Ovary (tissue), 9 donors: ENCODE data around the gene CACNA1C. TPM values are rescaled to one million over a fixed set of nuclear protein-coding genes. Genes with fewer than 3 reads are reported as not detected.

Experiments used
- DNase-seq, 5 donors: peaks; one replicate each; pipeline ENCODE4 v3.0.0-alpha.2; 2019 to 2020
- H3K27ac ChIP-seq, 2 donors: fragments of 200-600 bp; one replicate each; pipeline versions ENCODE4 v1.5.1 to v1.8.0; 2019 to 2022
- H3K27me3 ChIP-seq: fragments of 200-600 bp; one replicate; pipeline ENCODE4 v1.8.0; 2022
- H3K36me3 ChIP-seq: fragments of 200-600 bp; sonication (generic); one replicate; pipeline ENCODE4 v1.5.1; 2019
- H3K4me1 ChIP-seq: one replicate; pipeline ENCODE4 v1.8.1; 2013; ENCODE audit warnings: mild to moderate bottlenecking, moderate library complexity; ENCODE audit not compliant: insufficient read depth
- H3K4me3 ChIP-seq: fragments of 200-600 bp; sonication (generic); one replicate; pipeline ENCODE4 v1.5.1; 2017
- H3K9me3 ChIP-seq, 2 donors: fragments of 200-600 bp in 1 of 2; sonication (generic) in 1 of 2; one replicate each; pipeline versions ENCODE4 v1.5.1 to v1.8.1; 2013 to 2019; ENCODE audit warnings: mild to moderate bottlenecking in 1 of 2, moderate library complexity in 1 of 2
- EP300 ChIP-seq: sonication (generic); formaldehyde crosslinking; IDR thresholded peaks from one replicate; pipeline ENCODE4 v1.6.1; 2017; ENCODE audit warnings: antibody characterized with exemption
- POLR2A ChIP-seq: fragments of 450-650 bp; IDR thresholded peaks from one replicate; pipeline ENCODE4 v1.6.1; 2017; ENCODE audit warnings: antibody characterized with exemption, mild to moderate bottlenecking, moderate library complexity
- WGBS, 3 donors: extraction: QIAGEN DNeasy Blood & Tissue Kit in 1 of 3; methylation state at CpG; one replicate each; pipeline versions ENCODE4 v1.1.5 to v1.1.7; 2013 to 2017; 5-methylcytosine and 5-hydroxymethylcytosine counted together
- intact Hi-C, 4 donors: fragments of 100-400 bp; cut with DNase I; formaldehyde crosslinking; loops; one replicate each; pipeline versions ENCODE4 v1.11.0 to v1.15.1; 2022 to 2023
- polyA plus RNA-seq, 2 donors: library from polyadenylated mRNA; stranded (reverse); fragments of 200-250 nt in 1 of 2; fragments of 350-450 nt in 1 of 2; fragmentation: Illumina TruSeq in 1 of 2; extraction: RNeasy Lipid Tissue Mini Kit (QIAGEN cat#74804) in 1 of 2; gene quantifications; one replicate each; pipeline ENCODE4 v1.2.3, GENCODE V29; 2013 to 2014
- total RNA-seq, 7 donors: library from RNA; depleted of rRNA in 2 of 7; stranded (reverse); fragments of >200 nt in 2 of 7; fragmentation: NEBNext Ultra II Directional in 3 of 7; extraction: Animal tissue kit (Norgen Biotek cat#: 25700) in 3 of 7; gene quantifications; one replicate each; pipeline versions ENCODE4 v1.1.0 to v1.2.4, GENCODE V29; 2016 to 2023
- TF ChIP-seq, protein P1 (sequence below), 3 donors: fragments of 450-650 bp in 2 of 3; fragments of 200-600 bp in 1 of 3; IDR thresholded peaks; one replicate each; pipeline versions ENCODE4 v1.5.1 to v1.8.0; 2016 to 2022; ENCODE audit warnings: antibody characterized with exemption in 3 of 3, mild to moderate bottlenecking in 1 of 3
- donor health status: DM: no; HTN: no; CAD: no; lungs with moderate emphysema.
- donor health status: DM: no; HTN: no; CAD: no.
- donor health status: Bipolar disorder and iron deficiency.
- donor health status: DM: yes; HTN: yes; CAD: no.
- donor health status: DM: no; HTN: no; CAD: no.
- donor health status: DM: yes; HTN: yes; CAD: no.

Gene CACNA1C
- total and polyA plus RNA-seq, 9 donors, result 2.2 to 8.3 (median 3.7) TPM

DNA sequence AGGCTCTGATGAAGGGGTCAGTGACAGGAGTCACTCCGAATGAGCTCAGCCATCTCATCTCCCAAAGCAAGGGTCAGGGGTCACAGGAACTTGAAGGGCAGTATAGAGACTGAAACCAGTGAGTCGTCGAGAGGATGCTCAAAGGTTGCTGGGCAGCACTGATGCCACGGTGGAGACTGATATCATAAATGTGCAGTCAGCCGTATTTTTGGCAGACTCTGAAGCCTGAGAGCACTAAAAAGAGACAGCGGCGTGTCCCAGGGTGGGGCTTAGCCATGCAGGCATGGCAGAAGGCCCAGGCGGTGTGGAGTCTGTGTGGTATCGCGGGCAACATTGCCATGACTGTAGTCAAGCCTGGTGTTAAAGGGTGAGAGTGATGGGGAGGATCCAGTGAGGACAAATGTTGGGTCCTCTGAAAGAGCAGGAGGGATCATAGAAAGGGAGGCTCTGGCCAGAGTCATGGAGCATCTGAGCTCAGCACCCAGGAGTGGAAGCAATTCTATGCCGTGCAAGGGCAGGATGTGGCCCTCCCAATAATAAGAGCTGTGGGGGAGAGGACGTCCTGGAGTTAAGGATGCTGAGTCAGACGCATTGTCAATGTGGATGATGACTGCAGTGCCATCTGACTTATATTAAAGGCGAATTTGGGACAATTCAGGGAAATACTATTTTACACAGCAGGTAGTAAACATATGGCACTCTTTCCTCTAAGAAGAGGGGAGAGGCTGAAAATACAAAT, 500.8 kb downstream of the CACNA1C start:
- Histone ChIP-seq H3K4me3 (no peak overlapping the region), H3K27ac (no peak overlapping the region), H3K9me3 (no peaks in the 10 kb centered on the region), H3K27me3 (no peaks in the 10 kb centered on the region), H3K4me1 (no peaks in the 10 kb centered on the region), H3K36me3 (no peaks in the 10 kb centered on the region)
- DNase-seq, result no peak
- 84 to 88% (median 87%) methylated on average over 14 of the region's 14 CpGs for WGBS, 3 donors
- intact Hi-C loops, result no loop called here
- no peak for TF ChIP-seq EP300
- no peak for TF ChIP-seq POLR2A
- TF ChIP-seq, protein P1, sequence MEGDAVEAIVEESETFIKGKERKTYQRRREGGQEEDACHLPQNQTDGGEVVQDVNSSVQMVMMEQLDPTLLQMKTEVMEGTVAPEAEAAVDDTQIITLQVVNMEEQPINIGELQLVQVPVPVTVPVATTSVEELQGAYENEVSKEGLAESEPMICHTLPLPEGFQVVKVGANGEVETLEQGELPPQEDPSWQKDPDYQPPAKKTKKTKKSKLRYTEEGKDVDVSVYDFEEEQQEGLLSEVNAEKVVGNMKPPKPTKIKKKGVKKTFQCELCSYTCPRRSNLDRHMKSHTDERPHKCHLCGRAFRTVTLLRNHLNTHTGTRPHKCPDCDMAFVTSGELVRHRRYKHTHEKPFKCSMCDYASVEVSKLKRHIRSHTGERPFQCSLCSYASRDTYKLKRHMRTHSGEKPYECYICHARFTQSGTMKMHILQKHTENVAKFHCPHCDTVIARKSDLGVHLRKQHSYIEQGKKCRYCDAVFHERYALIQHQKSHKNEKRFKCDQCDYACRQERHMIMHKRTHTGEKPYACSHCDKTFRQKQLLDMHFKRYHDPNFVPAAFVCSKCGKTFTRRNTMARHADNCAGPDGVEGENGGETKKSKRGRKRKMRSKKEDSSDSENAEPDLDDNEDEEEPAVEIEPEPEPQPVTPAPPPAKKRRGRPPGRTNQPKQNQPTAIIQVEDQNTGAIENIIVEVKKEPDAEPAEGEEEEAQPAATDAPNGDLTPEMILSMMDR (IDR thresholded peaks at IDR 0.05), result no peak

DNA sequence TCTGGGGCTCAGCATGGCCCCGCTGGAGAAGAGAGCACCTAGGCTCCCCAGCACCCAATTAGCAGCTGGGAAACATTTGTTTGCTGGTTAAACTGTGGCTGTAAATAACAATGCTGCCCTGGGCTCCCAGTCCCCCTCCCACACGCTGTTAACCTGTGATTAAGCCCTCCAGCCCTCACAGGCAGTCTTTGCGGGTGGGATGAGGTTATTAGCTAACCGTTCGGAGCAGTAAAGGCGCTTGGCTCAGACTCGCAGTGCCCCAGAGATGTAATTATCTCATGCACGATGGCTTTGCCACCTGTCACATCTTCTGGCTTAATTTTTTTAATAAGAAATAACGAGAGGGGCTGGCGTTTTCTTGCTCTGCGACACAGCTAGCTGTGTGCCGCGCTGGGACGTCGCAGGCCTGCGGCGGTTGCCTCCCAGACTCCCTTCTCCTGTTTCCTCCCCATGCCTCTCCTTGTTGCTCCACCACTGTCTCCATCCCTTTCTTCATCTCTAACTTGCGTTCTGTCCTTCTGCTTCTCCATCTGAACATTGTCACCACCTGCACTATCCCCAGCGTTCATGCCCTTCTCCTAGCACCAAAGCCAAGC, 502.8 kb downstream of the CACNA1C start:
- no peak overlapping the region for H3K27ac ChIP-seq
- H3K9me3 ChIP-seq, result no peaks in the 10 kb centered on the region
- H3K27me3 ChIP-seq, result no peaks in the 10 kb centered on the region
- no peak for DNase-seq
- H3K4me3 ChIP-seq, result no peak overlapping the region
- no peaks in the 10 kb centered on the region for H3K36me3 ChIP-seq
- intact Hi-C loops, result no loop called here
- TF ChIP-seq EP300 (no peak), POLR2A (no peak)
- TF ChIP-seq, protein P1 (IDR thresholded peaks at IDR 0.05), result no peak
- H3K4me1 ChIP-seq, result no peaks in the 10 kb centered on the region
- 85 to 91% (median 88%) methylated on average over 19 of the region's 19 CpGs for WGBS, 3 donors

DNA sequence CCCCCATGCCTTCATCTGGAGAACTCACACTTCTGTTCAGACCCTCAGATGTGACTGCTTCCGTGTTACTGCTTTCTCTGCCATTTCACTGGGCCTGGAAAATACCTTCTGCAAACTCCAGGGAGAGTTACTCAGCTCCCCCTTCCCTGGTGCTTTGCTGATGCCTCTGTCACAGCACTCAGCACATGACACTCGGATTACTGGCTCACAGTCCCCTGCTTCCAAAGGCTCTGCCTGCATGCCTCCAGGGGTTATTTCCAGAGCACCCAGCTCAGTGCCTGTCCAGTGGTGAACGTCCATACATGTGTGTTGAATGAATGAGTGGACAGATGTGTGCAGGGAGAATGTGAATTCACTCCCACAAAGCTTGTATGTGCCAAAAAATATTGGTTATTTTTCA, 504.8 kb downstream of the CACNA1C start:
- H3K4me3 ChIP-seq, result no peak overlapping the region
- no peaks in the 10 kb centered on the region for H3K4me1 ChIP-seq
- no peaks in the 10 kb centered on the region for H3K9me3 ChIP-seq
- H3K36me3 ChIP-seq, result no peaks in the 10 kb centered on the region
- H3K27ac ChIP-seq, result no peak overlapping the region
- WGBS, 3 donors, result 51 to 63% (median 53%) methylated on average over 3 of the region's 3 CpGs
- TF ChIP-seq POLR2A, result no peak
- no peak for TF ChIP-seq EP300
- TF ChIP-seq, protein P1 (IDR thresholded peaks at IDR 0.05), result no peak
- DNase-seq, result no peak
- H3K27me3 ChIP-seq, result no peaks in the 10 kb centered on the region
- intact Hi-C loops, result no loop called here

DNA sequence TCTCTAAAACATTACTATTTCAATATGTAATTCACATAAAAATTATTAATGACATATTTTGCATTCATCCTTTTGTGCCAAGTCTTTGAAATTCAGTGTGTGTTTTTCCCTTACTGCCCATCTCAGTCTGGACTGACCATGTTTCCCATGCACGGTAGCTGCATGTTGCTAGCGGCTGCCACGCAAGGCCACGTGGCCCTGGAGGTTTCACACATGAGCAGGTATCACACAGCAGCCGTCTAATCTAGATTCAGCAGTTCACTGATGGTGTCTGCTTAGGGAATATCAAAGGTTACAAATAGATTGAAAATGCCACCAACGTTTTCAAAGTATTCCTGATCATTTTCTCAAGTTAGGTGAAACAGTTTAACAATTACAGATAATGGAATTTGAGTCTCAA, 507.1 kb downstream of the CACNA1C start:
- Histone ChIP-seq H3K4me3 (no peak overlapping the region), H3K4me1 (no peaks in the 10 kb centered on the region), H3K36me3 (no peaks in the 10 kb centered on the region), H3K27ac (no peak overlapping the region), H3K27me3 (no peaks in the 10 kb centered on the region), H3K9me3 (no peaks in the 10 kb centered on the region)
- no peak for DNase-seq
- WGBS, 3 donors, result 90 to 92% (median 90%) methylated on average over 6 of the region's 6 CpGs
- intact Hi-C loops, result no loop called here
- TF ChIP-seq EP300 (no peak), POLR2A (no peak)
- TF ChIP-seq, protein P1 (IDR thresholded peaks at IDR 0.05), result no peak
